Measurements from ENCODE around the gene NUP160.
"Not testable (repeated sequence)": the region's sequence is repeated elsewhere in the genome, so short reads cannot be mapped to it uniquely, and the experiment has no call there.

Gene NUP160

GRCh38 chr11:47847892-47848699 lies at the start of gene NUP160:
NUP160 (minus strand) TSS chr11:47848350; CDS start chr11:47848318, 32 bp downstream.
- DNase-seq: no peak

GRCh38 chr11:47896199-47896598 lies 48.0 kb upstream of the NUP160 start:
- DNase-seq: no peak

- DNase-seq: no peak
These were observed 46.9 kb upstream of the NUP160 start for GRCh38 chr11:47895035-47895434.

- DNase-seq: not testable (repeated sequence)
These were observed 44.6 kb upstream of the NUP160 start for GRCh38 chr11:47892546-47893276.

- DNase-seq: no peak
These were observed 43.7 kb upstream of the NUP160 start for GRCh38 chr11:47891886-47892285.

- DNase-seq: no peak
These were observed 41.7 kb upstream of the NUP160 start for GRCh38 chr11:47889714-47890441.

- DNase-seq: no peak
These were observed 39.9 kb upstream of the NUP160 start for GRCh38 chr11:47887910-47888569.

GRCh38 chr11:47886096-47886495 lies 37.9 kb upstream of the NUP160 start:
- DNase-seq: no peak

GRCh38 chr11:47882437-47882836 lies 34.3 kb upstream of the NUP160 start:
- DNase-seq: not testable (repeated sequence)

- no peak for DNase-seq
These were observed 33.0 kb upstream of the NUP160 start for GRCh38 chr11:47881145-47881544.

GRCh38 chr11:47879259-47880158 lies 31.4 kb upstream of the NUP160 start:
- DNase-seq: no peak

- DNase-seq: not testable (repeated sequence)
These were observed 27.7 kb upstream of the NUP160 start for GRCh38 chr11:47875858-47876257.

- no peak for DNase-seq
These were observed 22.3 kb upstream of the NUP160 start for GRCh38 chr11:47870404-47870803.

GRCh38 chr11:47869544-47870393 lies 21.6 kb upstream of the NUP160 start:
- DNase-seq: no peak

GRCh38 chr11:47867823-47868222 lies 19.7 kb upstream of the NUP160 start:
- no peak for DNase-seq

GRCh38 chr11:47866892-47867291 lies 18.7 kb upstream of the NUP160 start:
- DNase-seq: not testable (repeated sequence)

- DNase-seq: no peak
These were observed 16.8 kb upstream of the NUP160 start for GRCh38 chr11:47864901-47865300.

- no peak for DNase-seq
These were observed 15.8 kb upstream of the NUP160 start for GRCh38 chr11:47863898-47864430.

- DNase-seq: no peak
These were observed 15.2 kb upstream of the NUP160 start for GRCh38 chr11:47863189-47863897.

GRCh38 chr11:47861728-47862127 lies 13.6 kb upstream of the NUP160 start:
- DNase-seq: no peak
